GM18858 (cell line): ENCODE data around the gene LRRFIP2.
"Not testable (repeated sequence)": the region's sequence is repeated elsewhere in the genome, so short reads cannot be mapped to it uniquely, and the experiment has no call there.

ENCODE experiments used
- ATAC-seq: cut with Tn5 transposase; IDR thresholded peaks from one replicate; pipeline ENCODE4 v1.9.1; 2021; ENCODE audit not compliant: unreplicated experiment

LRRFIP2 gene

DNA sequence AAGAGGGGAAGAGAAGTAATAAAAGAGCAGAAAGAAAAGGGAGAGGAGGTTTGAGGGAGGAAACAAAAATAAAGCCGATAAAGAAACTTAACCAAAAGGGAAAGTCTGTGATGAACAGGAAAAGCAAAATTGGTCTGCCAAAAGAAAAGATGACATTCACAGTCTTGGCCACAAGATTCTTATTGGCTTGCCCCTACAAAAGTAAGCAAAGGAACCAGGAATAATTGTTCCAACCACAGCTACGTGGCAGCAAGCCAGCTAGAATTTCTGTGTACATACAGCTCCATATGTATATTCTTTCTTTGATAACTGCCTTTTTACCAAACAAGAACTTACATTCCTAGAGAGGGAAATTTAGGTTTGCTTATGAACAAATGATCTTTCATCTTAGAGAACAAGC is 101.5 kb downstream of the LRRFIP2 start:
- no peak for ATAC-seq

DNA sequence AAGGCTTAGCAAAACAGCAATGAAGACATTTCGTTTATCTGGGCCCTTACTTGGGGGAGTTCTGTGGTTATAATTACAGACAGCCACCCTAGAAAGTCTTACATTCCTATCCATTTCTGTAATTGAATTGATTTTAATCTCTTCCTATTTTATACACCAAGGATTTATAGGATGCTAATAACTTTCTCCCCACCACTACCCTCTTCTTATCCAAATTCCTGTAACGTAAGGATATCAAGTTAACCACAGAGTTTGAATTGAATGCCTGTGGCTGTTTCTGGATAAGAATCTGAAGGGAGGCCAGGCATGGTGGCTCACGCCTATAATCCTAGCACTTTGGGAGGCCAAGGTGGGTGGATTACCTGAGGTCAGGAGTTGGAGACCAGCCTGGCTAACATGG is 102.5 kb downstream of the LRRFIP2 start:
- no peak for ATAC-seq

DNA sequence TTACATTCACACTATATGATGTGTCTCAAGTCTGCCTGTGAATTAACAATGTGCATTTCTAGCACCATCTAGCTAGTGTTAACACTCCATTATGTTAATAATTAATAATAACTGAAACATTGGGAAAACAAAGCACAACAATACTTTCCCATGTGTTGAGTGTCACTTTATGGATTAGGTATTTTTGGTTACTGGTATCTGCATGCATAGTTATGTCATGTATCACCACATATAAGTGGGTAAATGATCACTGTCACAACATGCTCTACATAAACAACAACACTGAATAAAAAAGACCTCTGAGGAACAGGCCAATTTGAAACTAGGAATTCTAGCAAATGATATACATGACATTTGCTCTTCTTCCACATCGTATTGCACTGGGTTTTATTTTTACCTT is 106.4 kb downstream of the LRRFIP2 start:
- ATAC-seq: no peak

DNA sequence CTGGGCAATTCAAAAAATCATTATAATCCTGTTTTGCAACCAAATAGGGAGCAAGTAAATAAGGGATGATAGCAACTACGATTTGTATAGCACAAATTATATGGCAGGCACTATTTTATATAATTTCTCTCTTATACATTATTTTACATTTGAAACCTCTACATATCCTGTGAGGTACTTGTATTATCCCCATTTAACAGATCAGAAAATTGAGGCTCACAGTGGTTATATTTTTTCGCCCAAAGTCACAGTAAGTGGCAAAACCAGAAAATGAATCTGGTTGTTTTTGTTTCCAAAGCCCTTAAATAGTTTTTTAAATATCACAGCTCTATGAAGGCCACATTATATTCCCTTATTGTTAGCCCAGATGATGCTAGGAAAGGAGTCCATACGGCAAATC is 106.8 kb downstream of the LRRFIP2 start:
- ATAC-seq: no peak

DNA sequence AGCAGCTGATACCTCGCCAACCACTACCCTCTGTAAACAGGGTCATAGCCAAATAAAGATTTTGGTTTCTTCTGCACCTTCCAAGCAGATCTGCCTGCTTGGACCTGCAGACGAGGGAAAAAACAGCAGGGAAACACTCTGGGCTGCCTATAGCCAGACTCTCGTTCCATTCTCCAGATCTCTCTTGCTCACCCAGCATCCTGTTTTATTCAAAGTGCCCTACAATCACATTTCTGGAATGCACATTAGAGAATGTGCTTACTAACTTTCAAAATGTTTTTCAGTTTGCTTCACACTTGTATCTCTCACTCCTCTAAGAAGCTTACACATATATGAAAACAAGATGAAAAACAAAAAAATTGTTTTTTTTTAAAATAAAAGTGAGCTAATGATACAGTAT is 109.6 kb downstream of the LRRFIP2 start:
- no peak for ATAC-seq

DNA sequence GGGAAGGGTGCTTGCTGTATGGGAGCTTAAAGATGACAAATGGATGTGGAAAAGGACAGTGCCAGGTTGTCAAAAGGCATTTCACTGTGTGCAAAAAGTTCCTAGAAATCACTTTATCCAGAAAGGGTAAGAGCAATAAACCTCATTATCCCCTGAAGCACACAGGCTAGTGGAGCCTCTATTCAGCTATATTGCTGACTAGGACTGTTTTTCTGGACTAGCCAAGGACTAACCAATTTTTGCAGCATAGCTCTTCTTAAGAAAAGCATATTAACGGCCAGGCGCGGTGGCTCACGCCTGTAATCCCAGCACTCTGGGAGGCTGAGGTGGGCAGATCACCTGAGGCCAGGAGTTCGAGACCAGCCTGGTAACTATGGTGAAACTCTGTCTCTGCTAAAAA is 116.3 kb downstream of the LRRFIP2 start:
- no peak for ATAC-seq

DNA sequence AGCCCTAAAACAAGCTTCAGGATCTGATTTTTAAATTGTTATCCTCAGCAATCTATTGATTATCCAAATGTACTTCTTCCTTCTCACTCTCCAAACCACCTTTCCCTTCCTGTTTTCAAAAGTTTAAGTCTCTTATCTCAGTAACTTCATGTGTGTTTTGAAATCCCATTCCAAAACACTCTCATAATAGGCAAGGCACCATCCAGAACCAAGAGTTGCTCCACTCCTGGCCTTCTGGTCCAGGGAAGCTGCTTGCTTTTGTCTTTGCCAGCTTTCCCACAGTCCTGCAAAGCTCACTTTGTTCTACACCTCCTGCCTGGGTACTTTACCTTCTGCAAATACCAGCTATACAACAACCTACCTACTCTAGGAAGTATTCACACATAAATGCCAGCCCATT is 117.6 kb downstream of the LRRFIP2 start:
- ATAC-seq: no peak

DNA sequence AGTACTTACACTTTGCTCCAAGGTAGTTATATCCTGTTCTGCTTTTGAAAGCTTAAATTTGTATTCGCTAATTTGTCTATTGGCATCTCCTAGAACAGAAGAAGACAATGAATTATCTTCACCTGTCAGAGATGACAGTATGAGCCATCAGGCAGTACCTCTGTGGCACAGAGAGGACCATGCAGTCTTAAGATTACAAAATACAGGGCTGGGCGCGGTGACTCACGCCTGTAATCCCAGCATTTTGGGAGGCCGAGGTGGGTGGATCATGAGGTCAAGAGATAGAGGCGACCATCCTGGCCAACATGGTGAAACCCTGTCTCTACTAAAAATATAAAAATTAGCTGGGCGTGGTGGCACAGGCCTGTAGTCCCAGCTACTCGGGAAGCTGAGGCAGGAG is 119.3 kb downstream of the LRRFIP2 start:
- not testable (repeated sequence) for ATAC-seq

DNA sequence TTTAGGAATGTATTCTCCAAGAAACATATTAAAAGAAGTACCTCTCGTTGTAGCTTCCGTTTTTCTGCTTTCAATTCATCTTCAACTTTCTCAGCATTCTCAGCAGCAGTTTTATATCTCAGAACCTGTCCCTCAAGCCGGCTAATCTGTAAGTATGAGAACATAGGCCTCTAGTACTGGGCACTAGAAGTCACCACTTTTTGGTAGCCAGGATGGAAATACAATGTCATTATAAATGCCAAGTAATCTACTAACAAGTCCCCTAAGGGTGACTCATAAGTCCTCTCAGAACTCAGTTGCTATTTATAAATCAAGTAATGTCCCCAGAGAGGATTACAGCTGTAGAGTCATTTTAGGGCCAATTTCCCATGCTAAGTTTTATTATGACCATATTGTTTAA is 120.0 kb downstream of the LRRFIP2 start:
- ATAC-seq: peak; percentile 91

DNA sequence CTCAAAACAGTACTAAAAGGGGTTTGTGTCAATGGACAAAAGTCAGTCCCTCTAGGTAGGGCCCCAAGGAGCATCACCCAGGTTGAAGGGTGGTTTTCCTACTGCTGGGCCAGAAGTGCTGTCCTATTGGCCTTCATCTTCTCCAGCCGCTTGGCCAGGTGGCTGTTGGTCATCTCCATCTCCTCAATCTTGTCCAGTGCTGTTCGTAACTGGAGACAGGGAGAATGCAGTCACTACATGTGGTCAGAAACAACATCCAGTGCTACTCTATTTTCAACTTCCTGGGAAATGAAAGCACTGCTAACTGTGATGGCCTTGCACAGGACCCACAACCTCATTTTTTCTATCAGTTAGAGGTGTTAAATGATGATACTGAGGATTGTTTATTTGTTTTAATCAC is 120.6 kb downstream of the LRRFIP2 start:
- ATAC-seq: no peak

DNA sequence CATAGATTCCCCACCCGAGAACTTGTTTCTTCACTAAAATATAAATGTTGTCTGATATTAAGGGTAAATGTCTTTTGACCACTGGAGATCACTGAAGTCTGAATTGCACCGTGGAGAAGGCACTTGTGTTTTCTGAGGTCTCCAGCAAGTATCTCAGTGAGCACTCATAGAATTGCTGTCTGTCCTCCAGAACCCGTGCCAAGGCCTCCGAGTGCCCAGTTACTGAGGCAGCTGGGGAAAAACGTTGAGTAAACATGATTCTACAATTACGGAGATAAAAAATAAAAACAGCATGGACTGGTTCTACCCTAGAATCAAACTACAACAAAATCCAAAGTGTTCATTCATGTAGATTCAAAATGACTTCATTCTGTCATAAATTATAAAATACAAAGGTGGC is 121.0 kb downstream of the LRRFIP2 start:
- no peak for ATAC-seq

DNA sequence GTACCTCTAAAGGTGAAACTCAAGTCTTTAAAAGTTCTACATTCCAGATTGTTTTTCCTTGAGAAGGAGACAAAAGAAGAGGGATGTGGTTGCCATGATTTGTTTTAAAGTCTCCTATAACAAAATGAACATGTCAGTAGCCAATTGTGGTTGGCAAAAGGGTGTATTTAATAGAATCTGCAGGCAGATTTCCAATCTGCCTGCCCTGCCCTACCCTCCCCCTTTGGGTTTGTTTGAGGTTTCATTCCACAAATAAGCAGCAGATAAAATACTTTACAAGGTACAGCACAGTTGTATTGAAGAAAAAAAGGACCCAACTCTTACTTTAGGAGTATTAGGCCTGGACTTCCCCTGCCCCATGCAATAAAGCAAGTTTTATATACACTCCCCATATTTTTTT is 121.5 kb downstream of the LRRFIP2 start:
- ATAC-seq: no peak

DNA sequence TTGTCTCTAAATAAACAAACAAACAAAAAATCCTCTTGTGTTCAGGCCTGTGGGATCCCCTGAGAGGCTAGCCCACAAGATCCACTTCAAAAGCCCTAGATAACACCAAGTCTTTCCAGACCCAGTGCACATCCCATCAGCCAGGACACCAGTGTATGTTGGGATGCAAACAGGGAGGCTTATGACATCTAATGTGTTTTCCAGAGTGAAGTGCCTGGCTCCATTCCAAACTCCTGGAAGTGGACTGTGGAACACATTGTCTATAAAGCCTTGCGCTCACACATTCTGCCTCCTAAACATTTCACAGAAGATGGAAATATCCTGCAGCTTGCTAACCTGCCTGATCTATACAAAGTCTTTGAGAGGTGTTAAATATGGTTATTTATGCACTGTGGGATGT is 124.1 kb downstream of the LRRFIP2 start:
- ATAC-seq: no peak

DNA sequence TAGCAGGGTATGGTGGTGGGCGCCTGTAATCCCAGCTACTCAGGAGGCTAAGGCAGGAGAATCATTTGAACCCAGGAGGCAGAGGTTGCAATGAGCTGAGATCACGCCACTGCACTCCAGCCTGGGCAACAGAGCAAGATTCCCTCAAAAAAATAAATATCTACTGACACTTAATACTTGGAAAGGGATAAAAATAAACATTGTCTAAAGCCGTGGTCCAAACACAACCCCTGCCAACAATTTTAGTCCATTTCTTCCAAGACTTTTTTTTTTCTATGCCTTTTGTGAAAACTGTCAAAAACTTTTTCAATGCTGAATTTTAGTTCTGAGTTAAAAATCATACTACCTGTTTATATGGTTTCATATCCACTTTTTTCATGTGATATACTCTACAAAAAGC is 131.7 kb downstream of the LRRFIP2 start:
- ATAC-seq: not testable (repeated sequence)

DNA sequence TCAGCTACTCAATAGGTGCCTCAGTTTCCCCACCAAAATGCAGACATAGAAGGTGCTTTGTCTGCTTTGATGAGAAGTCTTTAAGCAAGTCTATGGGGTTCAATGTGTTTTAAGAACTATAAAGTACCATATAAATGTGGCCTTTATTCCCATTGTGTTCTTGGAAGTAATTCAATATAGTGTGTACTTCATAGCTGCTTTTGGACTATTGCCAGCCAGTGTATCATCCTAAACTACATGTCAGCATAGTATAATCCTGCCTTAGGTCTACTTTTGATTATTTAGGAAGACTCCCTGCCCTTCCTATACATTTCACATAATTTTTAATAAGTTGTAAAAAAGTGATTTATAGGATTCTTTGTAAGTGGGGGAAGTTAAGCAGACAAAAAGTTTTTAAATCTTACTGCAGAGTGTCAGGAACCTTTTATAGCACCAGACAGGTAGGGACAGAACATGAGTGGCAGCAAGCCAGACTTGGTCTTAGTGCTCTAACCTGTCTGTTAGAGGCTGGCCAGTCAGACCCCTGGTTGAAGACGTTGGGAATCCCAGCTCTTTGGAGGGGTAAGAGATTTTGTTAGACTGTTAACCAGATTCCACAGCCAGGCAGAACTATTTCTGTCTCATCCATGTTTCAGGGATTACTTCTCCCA is 132.7 kb downstream of the LRRFIP2 start:
- ATAC-seq: no peak

DNA sequence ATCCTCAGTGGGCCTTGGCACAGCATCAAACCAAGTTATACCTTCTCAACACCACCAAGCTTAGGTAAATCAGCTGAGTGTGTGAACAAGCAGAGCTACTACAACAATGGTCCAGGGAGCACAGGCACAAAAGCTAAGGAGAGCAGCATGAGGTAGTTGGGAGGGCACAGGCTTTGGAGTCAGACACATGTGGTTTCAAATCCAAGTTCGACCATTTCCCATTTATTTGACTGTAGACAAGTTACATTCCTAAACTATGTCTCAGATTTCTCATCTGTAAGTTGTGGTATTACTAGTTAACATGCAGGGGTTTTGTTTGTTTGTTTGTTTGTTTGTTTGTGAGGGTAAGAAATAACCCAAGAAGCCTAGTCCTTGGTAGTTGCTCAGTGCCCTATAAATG is 134.2 kb downstream of the LRRFIP2 start:
- no peak for ATAC-seq

DNA sequence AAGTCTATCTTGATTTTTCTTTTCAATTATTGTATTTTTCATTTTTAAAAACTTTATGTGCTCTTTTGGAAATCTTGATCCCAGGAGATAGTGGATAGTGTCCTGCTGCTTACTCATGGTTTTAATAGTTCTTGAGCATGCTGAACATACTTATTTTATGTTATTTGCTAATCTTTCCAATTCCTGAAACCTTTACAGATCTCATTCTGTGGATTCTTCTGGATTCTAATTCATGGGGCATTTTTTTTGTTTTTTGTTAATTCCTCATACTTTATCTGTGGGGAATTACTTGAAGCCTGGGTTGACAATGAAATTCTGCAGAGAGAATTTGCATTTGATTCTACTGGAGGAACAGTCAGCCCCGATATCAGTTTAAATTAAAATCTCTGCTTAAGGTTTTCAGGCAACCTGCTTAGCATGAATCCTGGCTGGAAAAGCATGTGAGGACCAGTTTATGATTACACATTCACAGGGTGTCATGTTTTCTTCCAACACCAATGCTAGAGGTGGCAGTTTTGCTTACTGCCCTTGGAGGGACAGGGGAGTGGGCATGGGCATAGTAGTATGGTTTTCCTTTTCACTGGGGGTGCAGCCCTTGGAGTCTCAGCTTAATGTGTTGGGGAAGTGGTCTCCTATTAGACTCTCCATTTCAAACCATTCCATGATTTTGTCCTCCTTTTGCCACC is 135.1 kb downstream of the LRRFIP2 start:
- ATAC-seq: no peak

DNA sequence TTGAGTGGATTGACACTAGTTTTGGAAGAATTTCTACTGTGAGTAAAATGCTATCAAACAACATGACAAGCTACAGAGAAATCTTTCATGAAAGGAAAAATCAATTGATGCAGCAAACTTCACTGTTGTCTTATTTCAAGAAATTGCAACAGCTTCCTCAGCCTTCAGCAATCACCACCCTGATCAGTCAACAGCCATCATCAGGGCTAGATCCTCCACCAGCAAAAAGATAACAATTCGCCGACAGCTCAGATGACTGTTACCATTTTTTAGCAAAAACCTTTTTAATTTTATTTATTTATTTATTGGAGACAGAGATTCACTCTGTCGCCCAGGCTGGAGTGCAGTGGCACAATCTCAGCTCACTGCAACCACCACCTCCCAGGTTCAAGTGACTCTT is 137.0 kb downstream of the LRRFIP2 start:
- no peak for ATAC-seq

DNA sequence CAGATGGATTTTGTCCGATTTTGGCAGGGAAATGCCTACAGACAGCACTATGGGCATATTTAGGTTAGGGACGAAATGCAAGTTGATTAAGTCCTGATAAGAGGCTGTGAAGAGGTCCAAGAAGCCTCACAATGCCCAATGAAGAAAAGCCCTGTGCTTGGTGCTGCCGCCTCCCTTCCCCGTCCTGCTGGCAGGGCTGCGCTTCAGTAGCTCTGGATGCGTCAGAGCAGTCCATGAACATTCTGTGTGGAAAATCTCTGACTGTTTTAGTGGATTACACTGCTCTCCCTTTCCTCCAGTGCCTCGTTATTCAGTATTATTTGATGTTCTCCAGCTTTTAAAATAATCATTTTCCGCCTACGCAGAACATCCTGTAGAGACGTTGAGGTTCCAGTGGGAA is 141.4 kb downstream of the LRRFIP2 start:
- ATAC-seq: no peak

DNA sequence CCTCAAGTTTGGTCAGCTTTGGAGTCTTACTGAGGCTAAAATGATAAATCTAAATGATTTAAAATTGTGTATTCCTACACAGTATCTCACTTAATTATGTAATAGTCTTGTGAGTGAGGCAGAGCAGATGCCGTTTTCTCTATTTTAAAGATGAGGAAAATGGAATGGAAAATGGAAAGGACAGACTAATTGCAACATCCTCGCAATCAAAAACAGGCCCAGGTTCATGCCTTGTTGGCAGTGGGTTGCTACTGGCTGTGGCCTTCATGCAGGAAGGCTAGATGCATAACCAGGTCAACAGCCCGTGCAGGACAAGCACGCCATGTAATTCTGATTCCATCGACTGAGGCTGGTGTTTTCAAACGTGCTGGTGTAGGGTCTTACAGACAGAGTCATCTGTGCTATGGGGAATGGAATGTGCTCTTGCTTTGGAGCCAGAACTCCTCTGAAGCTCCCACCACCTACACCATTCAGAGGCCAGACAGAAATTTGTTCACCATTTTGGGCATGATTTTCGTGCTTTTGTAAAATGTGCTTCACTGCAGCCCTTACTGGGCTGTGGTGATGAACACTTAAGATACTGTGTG is 143.2 kb downstream of the LRRFIP2 start:
- ATAC-seq: no peak

DNA sequence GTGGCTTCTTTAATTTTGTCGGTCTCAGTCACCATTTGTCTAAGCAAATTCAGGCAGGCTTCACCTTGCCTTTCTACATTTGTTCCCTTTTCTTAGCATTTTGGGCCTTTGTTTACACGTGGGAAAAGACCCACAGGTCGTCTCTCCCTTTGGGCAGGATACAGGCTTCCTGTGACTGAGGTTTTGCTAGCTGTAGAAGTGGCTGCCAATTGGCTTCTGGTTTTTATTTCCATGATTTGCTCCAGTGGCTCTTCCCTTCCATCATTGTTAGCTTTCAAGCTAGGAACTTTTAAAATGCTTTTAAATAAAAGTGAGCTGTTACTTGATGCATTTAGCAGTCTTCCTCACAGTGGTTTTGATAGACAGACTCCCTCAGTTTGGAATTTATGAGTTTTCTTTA is 143.8 kb downstream of the LRRFIP2 start:
- ATAC-seq: no peak

DNA sequence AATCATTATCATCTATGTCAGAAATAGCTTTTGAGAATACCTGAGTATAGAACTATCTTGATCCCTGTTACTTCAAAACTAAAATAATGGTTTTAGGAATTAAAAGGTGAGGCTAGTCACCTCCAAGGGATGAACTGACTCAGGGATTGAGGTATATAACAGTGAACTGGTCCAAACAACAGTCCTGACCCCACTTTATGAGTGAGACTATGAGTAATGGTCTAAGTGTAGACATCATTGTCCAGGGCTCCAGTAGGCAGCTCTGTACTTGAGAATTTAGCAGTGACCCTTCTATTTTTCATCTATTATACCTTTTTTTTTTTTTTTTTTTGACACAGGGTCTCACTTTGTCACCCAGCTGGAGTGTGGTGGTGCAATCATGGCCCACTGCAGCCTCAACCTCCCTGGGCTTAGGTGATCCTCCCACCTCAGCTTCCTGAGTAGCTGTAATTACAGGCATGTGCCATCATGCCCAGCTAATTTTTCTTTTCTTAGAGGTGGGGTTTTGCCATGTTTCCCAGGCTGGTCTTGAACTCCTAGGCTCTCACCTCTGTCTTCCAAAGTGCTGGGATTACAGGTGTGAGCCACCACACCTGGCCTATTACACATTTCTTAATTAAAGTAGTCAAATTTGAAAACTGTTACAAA is 144.7 kb downstream of the LRRFIP2 start:
- no peak for ATAC-seq
